ENCODE measurements around the gene GTPBP6.

The GTPBP6 gene

GRCh38 chrX:275967-276580 is 42.5 kb downstream of the GTPBP6 start:
- peak overlapping the region; percentile 86 for H3K27ac ChIP-seq
- H3K4me3 ChIP-seq (ENCODE audit: low read depth, low read length), result peak overlapping the region; percentile 58
- H3K36me3 ChIP-seq, result no peaks in the 10 kb centered on the region
- no peaks in the 10 kb centered on the region for H3K9me3 ChIP-seq (ENCODE audit: severe bottlenecking)
- peak; percentile 83 for DNase-seq
- TF ChIP-seq CTCF (IDR thresholded peaks at IDR 0.05; ENCODE audit: low read depth, low read length), result no peak
- no peaks in the 10 kb centered on the region for H3K27me3 ChIP-seq (ENCODE audit: insufficient read depth, low read depth, severe bottlenecking)

GRCh38 chrX:275476-275966 is 43.1 kb downstream of the GTPBP6 start:
- Histone ChIP-seq H3K4me3 (ENCODE audit: low read depth, low read length) (peak overlapping the region; percentile 58), H3K27me3 (ENCODE audit: insufficient read depth, low read depth, severe bottlenecking) (no peaks in the 10 kb centered on the region), H3K27ac (peak overlapping the region; percentile 86), H3K36me3 (no peaks in the 10 kb centered on the region), H3K9me3 (ENCODE audit: severe bottlenecking) (no peaks in the 10 kb centered on the region)
- peak; percentile 14 for DNase-seq
- no peak for TF ChIP-seq CTCF (IDR thresholded peaks at IDR 0.05; ENCODE audit: low read depth, low read length)

GRCh38 chrX:274904-275475 is 43.6 kb downstream of the GTPBP6 start:
- peak overlapping the region; percentile 86 for H3K27ac ChIP-seq
- TF ChIP-seq CTCF (IDR thresholded peaks at IDR 0.05; ENCODE audit: low read depth, low read length), result no peak
- no peaks in the 10 kb centered on the region for H3K36me3 ChIP-seq
- no peaks in the 10 kb centered on the region for H3K9me3 ChIP-seq (ENCODE audit: severe bottlenecking)
- peak; percentile 89 for DNase-seq
- H3K27me3 ChIP-seq (ENCODE audit: insufficient read depth, low read depth, severe bottlenecking), result no peaks in the 10 kb centered on the region
- H3K4me3 ChIP-seq (ENCODE audit: low read depth, low read length), result peak overlapping the region; percentile 58

GRCh38 chrX:270848-271367 is 47.7 kb downstream of the GTPBP6 start:
- Histone ChIP-seq H3K36me3 (no peaks in the 10 kb centered on the region), H3K27ac (no peak overlapping the region), H3K4me3 (ENCODE audit: low read depth, low read length) (no peak overlapping the region), H3K27me3 (ENCODE audit: insufficient read depth, low read depth, severe bottlenecking) (no peaks in the 10 kb centered on the region), H3K9me3 (ENCODE audit: severe bottlenecking) (no peaks in the 10 kb centered on the region)
- DNase-seq, result peak; percentile 4
- no peak for TF ChIP-seq CTCF (IDR thresholded peaks at IDR 0.05; ENCODE audit: low read depth, low read length)

GRCh38 chrX:267771-268261 is 50.8 kb downstream of the GTPBP6 start:
- no peak overlapping the region for H3K4me3 ChIP-seq (ENCODE audit: low read depth, low read length)
- no peak for TF ChIP-seq CTCF (IDR thresholded peaks at IDR 0.05; ENCODE audit: low read depth, low read length)
- no peaks in the 10 kb centered on the region for H3K36me3 ChIP-seq
- no peak overlapping the region for H3K27ac ChIP-seq
- H3K9me3 ChIP-seq (ENCODE audit: severe bottlenecking), result no peaks in the 10 kb centered on the region
- H3K27me3 ChIP-seq (ENCODE audit: insufficient read depth, low read depth, severe bottlenecking), result no peaks in the 10 kb centered on the region
- peak; percentile 4 for DNase-seq

Data from WERI-Rb-1 (cell line).